Middle frontal gyrus (tissue), 1 donor: ENCODE data around the gene HIGD1A.

ENCODE experiments used
- DNase-seq: peaks from one replicate; pipeline ENCODE4 v3.0.0-alpha.2; 2015; ENCODE audit warnings: low spot score; ENCODE audit errors: extremely low spot score

The HIGD1A gene

DNA sequence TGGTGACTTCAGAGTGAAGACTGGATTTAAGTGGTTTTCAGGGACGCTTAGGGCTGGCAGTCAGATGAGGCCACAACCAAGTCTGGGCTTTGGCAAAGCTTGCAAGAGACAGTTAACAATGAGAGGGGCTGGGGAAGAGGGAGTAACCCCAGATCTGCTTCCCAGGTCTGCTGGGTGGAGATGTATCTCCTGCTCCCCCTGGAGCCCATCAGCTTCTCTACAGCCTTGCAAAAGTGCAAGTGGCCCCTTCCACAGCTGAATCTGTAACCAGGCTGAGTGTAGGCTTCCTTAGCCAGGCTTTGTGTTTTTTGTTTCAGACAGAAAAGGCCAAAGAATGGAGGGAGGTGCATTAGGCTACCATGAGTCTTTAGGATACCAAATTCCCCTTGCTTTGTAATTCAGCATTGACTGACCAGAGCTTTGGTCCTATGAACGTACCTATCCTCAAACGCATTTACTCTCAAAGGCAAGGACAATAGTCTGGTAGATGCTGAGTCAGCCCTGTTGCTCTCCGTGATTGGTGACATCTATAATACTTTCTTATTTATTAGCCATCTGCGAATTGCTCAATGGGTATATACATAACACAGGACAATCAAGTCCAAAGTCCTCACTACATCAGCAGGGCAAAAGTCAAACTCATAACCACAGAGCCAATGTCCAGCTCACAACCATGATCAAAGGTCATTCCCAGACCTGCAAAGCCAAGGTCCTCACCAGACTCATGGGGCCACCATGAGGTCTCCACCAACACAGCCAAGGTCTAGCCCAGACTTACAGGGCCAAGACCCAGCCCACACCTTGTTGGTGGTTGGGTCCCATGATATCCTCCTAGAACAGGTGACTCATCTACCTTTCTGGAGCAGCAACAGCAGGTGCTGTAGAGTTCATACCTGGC is 48.4 kb downstream of the HIGD1A start:
- DNase-seq = no peak

DNA sequence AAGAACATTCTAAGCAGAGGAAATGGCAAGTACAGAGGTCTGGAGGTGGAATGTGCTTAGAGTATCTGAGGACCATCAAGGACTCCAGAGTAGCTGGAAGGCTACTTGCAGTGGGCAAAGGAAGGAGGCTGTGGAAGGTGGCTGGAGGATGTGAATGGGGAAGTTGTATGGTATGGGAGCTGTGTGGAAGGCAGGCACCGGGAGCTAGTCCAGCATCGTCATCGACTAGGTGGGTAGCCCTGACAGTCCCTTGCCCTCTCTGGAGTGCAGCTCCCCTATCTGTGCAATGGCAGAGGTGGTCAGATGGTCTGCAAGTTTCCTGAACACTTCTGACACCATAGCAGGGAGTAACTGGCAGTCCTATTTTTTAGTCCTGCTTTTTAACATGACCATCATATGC is 50.5 kb downstream of the HIGD1A start:
- no peak for DNase-seq

DNA sequence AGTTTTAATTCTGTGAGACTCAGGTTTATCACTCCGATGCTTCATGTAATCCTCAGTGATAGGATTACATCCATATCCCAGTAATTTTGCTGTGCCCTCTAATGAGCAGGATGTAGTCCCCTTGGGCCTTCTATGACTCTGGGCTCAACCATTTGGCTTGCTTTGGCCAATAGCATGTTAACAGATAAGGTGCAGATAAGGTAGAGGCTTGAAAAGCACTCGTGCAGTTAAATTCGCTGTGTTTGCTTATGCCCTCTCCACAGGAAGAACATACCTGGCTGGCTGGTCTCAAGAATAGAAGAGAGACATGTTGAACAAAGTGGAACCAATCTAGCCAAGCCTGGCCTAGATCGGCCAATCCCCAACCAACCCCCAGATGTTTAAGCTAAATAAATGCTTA is 51.3 kb downstream of the HIGD1A start:
- no peak for DNase-seq

DNA sequence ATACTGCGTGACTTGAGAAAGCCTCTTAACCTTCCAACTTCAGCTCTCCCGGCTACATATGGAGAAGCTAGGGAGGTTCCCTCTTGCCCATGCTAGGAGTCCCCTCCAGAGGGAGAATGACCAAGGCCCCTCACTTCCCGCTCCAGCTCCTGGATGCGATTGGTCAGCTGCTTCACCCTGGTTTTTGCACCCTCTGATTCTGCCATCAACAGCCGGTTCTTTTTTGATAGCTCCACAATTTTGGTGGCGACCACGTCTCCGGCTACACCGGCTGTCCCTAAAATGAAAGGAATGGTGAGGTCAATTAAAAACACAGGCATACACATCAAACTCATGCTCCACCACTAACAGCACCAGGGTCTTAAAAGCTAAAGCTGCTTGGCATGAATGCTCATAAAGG is 51.8 kb downstream of the HIGD1A start:
- no peak for DNase-seq

DNA sequence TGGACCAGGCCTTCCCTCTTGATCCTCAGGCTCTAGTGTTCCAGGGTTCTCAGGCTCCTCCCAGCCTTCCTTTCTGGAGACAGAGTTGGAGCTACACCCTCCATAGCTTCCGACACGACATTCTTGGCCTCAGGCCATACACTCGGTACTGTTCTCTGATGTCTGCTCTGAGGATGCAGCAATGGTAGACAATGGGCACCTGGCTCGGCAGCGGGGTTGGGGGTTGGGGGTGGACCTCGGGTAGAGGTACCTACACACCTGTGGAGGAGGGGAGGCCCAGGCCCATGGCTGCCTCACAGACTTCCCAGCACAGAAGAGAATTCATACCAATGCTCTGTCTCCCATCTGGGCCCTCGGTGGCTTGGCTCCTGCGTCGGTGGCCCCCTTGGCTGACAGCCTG is 52.7 kb downstream of the HIGD1A start:
- DNase-seq = no peak

DNA sequence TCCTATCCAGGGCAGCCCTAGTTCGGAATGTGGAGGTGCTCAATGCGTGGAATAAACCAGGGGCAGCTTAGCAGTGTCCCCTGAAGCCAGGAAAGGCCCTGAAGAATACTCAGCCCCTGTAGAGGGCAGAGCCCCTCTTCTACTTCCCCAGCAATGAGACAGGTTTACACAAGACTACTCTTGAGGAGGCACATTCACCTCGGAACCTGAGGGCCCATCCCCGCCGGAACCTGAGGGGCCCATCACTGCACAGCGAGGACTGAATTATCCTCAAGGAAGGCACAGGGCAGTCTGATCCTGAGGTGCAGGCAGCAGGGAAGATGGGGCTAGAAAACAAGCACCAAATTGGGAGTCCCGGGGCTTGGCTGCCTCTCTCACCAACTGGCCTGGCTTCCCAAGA is 53.5 kb downstream of the HIGD1A start:
- DNase-seq = no peak

DNA sequence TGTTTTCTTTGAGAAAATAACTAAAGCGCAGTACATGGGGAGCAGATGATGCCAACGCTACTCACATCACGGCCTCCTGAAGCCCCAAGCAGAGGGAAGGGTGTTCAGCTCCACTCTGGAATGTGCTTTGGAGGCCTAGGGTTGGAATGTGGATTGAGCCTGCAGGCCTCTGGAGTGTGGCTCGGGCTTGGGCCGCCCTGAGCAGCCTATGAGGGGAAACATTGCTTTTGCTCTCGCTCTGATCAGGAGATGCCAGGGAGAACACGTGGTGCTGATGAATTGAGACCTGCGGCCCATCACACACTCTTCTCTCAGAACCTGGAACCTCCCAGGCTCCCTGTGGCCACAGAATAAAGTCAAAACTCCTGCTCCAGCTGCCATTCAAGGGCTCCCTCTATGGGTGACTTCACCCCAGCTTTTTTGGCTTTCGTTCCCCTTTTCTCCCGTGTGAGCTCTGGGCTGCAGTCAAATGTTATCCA is 54.5 kb downstream of the HIGD1A start:
- no peak for DNase-seq

DNA sequence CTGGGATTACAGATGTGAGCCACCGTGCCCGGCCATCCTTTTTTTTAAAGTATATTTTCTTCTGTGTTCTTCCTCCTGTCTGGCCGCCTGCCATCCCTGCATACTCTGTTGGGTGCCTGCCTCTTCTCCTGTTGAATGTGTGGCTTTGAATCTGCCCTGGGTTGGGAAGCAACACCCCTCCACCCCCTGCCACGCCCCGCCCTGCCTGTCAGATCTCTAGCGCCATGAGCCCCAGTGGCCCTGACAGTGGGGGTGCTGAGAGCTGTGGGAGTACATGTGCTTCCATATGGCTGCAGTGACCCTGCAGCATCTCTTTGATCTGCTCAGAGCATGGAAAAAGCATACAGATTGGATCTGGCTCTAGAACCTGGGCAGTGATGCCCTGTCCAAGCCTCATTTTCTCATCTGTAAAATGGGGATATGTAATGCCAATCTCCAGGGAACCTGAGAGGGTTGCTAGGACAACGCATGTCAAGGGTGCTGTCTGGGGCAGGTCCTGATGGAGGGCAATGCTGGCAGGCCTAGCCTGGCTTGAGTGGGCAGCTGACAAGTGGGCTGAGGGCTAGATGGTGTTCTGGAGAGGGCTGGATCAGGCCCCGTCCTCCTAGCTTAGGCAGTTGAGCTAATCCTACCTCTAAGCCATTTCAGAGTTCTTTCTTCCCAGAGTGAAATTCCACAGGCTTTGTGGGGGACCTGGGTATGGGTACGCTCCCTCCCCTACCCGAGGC is 55.1 kb downstream of the HIGD1A start:
- no peak for DNase-seq

DNA sequence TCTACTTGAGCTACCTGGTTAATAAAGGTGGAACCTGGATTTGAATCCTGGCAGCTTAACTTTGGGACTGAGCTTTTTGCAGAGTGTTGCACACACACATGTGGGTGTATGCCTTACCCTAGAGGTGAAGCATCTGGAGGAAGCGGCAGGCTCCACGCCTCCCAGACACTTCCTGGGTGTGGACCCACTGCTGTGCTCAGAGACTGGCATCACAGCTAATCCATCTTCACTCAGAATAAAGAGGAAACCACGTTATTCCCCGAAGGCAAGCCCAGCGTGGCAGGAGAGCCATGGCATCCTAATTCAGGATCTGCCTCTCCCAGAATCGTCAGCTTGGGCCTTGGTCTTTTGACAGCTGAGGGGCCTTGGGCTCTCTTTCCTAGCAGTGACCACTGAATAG is 56.7 kb downstream of the HIGD1A start:
- DNase-seq = no peak

DNA sequence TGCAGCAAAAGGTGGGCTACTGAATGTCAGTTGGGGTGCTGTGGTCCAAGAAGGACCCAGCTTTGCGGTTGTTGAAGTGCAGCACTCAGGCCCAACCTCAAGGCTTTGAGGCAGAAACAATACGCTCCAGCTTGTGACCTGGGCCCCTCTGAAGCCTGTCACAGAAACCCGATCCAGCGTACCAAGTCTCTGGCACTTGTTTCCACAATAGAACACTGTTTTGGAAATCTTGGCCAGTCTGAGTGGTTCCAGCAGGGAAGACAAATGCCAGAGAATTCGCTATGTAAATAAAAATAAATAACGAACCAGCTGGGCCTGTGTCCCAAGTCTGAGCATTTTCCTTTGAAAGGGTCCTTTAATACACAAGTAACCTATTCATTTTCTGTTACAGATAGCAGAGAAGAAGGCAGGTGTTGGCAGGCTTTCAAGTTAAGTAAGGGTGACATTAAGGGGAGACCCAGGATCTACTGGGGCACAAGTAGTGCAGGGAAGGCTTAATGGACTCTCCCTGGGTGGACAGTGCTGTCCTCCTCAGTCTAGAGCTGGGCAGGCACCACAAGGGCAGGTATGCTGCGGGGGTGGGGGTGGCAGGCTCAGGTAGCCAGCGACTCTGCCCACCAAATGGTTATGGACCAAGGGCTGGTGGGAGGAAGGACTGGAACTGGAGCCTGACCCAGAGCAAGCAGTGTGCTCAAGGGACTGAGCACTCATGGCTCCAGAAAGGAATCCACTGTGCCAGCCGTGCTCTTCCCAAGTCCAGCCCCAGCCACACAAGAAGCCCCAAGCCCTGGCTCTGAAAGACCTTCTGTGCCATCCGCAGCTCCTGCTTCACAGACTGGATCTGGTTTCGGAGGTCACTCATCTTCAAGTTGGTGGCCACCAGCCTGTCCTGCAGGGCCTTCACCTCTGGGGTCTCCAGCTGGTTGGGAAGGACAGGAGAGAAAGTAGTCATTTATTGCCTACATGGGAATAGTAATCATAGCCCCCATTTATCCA is 57.5 kb downstream of the HIGD1A start:
- no peak for DNase-seq

DNA sequence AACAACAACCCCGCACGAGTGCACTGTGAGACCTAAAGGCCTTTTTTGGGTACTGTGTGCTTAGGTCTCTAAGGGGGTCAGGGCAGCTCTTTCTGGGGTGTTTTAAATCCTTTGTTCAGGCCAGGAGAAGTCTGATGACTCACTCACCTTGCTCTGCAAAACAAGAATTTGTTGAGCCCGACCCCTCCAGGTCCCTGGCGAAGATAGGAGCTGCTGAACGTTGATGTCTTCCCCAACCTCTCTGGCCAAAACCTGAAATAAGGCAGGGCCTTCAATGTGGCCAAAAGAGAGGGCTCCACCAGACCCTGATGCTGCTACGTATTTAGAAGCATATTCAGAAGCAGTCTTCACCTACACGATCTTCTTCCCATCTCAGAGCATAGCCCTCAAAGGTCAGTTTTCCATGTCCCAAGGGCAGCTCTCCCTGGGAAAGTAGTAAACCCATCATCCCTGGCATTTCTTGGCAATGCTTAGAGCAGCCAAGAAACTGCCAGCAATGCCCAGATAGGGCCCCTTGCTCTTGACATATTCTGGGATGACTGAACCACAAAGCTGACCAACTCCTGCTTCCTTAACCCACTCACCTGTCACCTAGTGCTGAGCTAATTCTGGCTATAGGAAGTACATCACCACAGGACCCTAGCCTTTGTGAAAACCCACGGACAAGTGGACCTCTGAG is 58.4 kb downstream of the HIGD1A start:
- DNase-seq = no peak

DNA sequence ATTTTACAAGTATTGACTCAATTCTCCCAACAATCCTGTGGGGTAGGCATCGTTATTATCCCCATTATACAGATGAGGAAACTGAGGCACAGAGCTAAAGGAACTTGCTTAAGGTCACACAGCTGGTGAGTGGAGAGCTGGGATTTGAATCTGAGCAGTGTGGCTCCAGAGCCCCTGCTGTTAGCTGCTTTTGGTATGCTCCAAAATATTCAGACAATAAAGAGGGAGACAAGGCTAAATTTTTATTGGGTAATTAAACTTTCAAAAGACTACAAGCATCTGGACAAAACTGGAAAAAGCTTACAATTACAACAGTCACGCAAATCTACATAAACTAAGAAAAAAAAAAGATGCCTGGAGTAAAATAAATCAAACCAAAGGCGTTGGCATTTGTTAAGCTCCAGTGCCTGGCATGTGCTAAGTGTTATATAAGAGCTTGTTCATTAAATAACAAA is 59.0 kb downstream of the HIGD1A start:
- DNase-seq = no peak

DNA sequence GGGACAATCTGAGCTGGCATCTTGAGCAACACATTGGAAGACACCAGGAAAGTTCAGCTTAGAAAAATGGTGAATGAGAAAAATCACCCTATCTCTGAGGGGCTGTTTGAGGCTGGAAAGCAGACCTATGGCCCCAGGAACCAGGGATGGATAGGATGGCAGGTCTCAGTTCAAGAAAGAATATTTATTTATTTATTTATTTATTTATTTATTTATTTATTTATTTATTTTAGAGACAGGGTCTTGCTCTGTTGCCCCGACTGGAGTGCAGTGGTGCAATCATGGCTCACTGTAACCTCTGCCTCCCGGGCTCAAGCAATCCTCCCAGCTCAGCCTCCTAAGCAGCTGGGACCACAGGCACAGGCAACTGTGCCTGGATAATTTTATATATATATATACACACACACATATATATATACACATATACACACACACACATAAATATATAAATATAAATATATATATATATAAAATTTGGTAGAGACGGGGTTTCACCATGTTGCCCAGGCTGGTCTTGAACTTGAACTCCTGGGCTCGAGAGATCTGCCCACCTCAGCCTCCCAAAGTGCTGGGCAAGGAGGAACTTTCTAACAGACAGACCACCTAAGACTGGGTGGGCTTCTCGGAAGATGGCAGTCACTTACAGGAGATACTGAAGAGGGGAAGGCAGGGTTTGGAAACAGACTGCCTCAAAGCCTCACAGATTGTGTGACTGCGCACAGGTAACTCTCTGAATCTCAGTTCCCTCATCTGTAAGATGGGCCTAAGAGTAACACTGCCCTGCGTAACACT is 60.9 kb downstream of the HIGD1A start:
- DNase-seq = no peak

DNA sequence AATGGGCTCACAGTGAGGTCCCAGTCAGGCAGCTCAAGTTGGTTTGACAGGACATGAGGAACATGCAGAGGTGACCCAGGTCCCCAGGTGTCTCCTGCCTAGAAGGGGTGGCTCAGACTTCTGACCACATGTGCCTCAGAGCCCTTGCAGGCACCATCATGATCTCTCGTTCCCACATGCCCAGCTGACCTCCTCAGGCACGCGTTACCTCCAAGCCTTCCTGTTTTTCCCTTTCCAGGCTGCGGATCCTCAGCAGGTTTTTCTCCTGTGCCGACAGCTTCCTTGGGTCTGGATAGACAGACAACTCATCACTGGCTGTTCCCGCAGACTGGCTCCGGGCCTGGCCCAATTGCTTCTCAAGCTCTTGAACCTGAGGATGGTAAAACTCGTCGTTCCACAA is 61.6 kb downstream of the HIGD1A start:
- no peak for DNase-seq

DNA sequence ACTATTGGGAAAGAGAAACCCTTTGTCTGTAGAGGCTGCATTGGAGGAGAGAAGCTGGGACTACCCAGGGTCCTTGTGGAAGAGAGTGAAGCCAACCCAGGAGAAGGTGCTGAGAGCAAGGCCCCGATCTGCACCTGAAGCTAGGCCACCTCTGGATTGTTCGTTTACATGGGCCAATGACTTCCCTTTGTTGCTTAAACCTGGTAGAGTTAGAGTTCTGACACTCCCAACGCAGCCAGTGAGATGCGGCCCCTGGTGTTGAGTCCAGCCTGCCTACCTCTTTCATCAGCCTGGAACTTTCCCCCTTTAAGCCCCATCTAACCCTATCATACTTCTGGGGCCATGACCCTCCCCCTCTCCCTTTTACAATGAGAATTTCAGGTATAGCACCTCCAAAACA is 62.0 kb downstream of the HIGD1A start:
- no peak for DNase-seq

DNA sequence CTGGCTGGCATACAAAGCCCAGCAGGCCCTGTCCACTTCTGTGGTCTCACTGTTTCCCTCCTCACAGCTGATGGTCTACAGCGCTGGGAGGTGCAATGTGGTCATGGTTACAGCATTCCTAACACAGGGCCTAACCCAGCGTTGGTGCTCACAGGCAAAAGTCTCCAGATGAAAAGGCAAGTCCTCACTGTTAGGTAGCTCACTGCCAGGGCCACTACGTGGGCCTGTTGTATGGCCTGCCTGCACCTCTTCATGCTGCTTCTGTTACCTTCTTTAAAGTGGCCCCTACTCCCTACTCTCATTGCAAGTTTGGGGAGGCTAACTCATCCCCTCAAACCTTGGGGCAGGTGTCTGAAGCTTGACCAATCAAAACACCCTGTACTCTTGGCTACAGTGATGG is 62.5 kb downstream of the HIGD1A start:
- DNase-seq = no peak

DNA sequence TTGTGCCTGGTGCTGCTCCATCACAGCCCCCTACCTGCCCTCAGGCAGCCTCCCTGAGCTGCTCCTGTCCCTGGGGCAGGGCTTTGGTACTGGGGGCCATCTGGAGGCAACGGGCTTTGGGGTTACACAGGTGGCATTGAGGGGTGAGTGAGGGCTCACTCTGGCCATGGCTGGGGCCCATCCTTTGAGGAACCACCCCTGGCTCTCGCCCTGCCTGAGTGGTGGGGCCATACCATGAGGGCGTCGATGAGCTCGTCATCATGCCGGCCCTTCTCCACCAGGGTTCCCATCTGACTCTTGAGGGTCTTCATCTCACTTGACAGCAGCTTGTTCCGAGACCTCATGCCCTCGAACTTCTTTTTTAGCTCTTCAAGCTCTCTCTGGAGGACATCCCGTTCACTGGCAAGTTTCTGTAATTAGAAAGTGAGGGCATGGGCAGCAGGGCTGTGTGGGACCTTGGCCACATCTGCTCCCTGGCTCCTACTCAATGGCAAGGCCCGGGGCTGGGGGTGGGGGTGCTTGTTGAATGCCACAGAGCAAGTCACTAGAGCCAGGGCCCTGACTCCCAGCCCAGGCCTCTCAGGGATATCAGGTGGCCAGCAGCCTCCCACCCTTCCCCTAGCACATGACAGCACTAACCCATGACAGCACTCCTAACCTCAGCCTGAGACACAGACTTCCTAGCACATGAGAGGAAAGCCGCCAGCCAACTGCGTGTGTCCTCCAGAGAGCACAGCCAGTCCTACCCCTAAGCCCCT is 64.7 kb downstream of the HIGD1A start:
- no peak for DNase-seq

DNA sequence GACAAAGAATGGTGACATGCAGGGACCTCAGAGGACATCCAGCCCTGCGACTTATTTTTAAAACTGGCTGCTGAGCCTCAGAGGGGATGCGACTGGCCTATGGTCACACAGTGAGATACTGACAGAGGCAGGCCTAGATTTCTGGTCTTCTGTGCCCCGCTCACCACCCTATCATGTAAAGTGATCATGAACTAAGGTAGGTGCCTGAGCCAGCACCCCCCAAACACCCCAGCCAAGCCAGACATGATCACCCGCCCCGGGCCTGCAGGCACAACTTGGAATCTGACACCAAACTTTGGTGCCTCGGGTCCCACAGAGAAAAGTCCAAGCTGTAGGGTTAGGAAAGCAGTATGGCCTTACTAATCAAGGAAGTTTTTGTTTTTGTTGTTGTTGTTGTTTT is 67.8 kb downstream of the HIGD1A start:
- no peak for DNase-seq

DNA sequence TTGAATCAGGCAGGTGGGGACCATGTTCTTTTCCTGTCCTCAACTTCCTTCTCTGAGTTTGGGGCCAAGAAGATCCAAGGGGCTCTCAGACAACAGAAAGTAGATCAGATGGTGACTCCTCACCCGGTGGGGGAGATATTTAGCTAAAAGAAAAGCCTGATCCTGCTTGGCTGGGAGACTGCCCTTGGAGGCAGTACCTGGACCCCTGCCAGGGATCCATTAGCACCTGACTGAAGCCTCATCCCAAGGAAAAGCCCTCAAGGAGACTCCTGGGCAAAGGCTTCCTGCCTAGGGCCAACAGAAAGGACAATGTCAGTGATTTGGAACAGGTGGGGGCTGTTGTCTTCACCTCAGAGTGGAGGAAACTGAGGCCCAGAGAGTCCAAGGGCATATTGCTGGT is 68.2 kb downstream of the HIGD1A start:
- no peak for DNase-seq
